Gastrocnemius medialis (tissue), 4 donors: ENCODE data around the gene HTR1B. TPM values are rescaled to one million over a fixed set of nuclear protein-coding genes. Genes with fewer than 3 reads are reported as not detected.

Source experiments
- ATAC-seq, 2 donors: fragments of 150-250 bp; one replicate each; pipeline ENCODE4 v1.9.1; 2016
- DNase-seq, 2 donors: peaks; one replicate each; pipeline ENCODE4 v3.0.0-alpha.2; 2019
- H3K27ac ChIP-seq, 4 donors: fragments of 200-600 bp; sonication (generic); 1 replicate in 1 of 4; 2 replicates in 3 of 4; pipeline ENCODE4 v1.5.1; 2016 to 2018; ENCODE audit warnings: mild to moderate bottlenecking in 2 of 4, moderate library complexity in 1 of 4
- H3K27me3 ChIP-seq, 3 donors: fragments of 200-600 bp; sonication (generic) in 2 of 3; 1 replicate in 1 of 3; 2 replicates in 2 of 3; pipeline versions ENCODE4 v1.5.1 to v1.6.0; 2016 to 2019; ENCODE audit warnings: mild to moderate bottlenecking in 1 of 3, moderate library complexity in 1 of 3
- H3K36me3 ChIP-seq, 2 donors: fragments of 200-600 bp; sonication (generic) in 1 of 2; one replicate each; pipeline ENCODE4 v1.5.1; 2017 to 2018
- H3K4me1 ChIP-seq, 2 donors: fragments of 200-600 bp; sonication (generic) in 1 of 2; one replicate each; pipeline ENCODE4 v1.5.1; 2016 to 2017; ENCODE audit warnings: mild to moderate bottlenecking in 2 of 2
- H3K4me3 ChIP-seq, 4 donors: fragments of 200-600 bp; sonication (generic) in 3 of 4; 1 replicate in 1 of 4; 2 replicates in 3 of 4; pipeline ENCODE4 v1.5.1; 2016 to 2019; ENCODE audit warnings: mild to moderate bottlenecking in 2 of 4
- H3K9me3 ChIP-seq, 3 donors: fragments of 200-600 bp; sonication (generic) in 2 of 3; 1 replicate in 1 of 3; 2 replicates in 2 of 3; pipeline ENCODE4 v1.5.1; 2016 to 2019
- CTCF ChIP-seq, 5 experiments: fragments of 450-650 bp in 3 of 5; fragments of 200-600 bp in 2 of 5; sonication (generic) in 2 of 5; IDR thresholded peaks in 4 of 5; conservative IDR thresholded peaks in 1 of 5; 1 replicate in 4 of 5; 2 replicates in 1 of 5; pipeline ENCODE4 v1.5.1; 2016 to 2019; ENCODE audit warnings: antibody characterized with exemption in 5 of 5, mild to moderate bottlenecking in 3 of 5, moderate library complexity in 3 of 5
- POLR2A ChIP-seq, 2 donors: fragments of 450-650 bp; IDR thresholded peaks; one replicate each; pipeline ENCODE4 v1.6.1; 2017; ENCODE audit warnings: antibody characterized with exemption in 2 of 2, mild to moderate bottlenecking in 2 of 2, moderate library complexity in 2 of 2
- in situ Hi-C, 4 donors: fragments of 200-750 bp; cut with MboI; loops; one replicate each; pipeline versions ENCODE4 v1.15.0 to v1.8.0; 2017; ENCODE audit warnings: low sequenced_read_pairs in 4 of 4
- intact Hi-C: fragments of 100-400 bp; cut with DNase I; formaldehyde crosslinking; loops from one replicate; pipeline ENCODE4 v1.15.1; 2023; ENCODE audit warnings: low total_unique reads
- total RNA-seq, 4 donors: library from RNA; depleted of rRNA; stranded (reverse); fragments of >200 nt; gene quantifications; one replicate each; pipeline versions ENCODE4 v1.1.0 to v1.2.3, GENCODE V29; 2016

HTR1B gene
- total RNA-seq, 4 donors from 2014 or later = not detected

GRCh38 chr6:77458421-77458820 lies 4.9 kb downstream of the HTR1B start:
- ATAC-seq = no peak
- TF ChIP-seq POLR2A (IDR thresholded peaks at IDR 0.05) (no peak), CTCF (IDR thresholded peaks at IDR 0.05 in 4 of 5, conservative IDR thresholded peaks at IDR 0.05 in 1 of 5) (no peak)
- no peak for DNase-seq
- Histone ChIP-seq H3K4me1 (peaks cover 0 to under 1% of the 10 kb centered on the region in 2 donors), H3K4me3 (no peak overlapping the region), H3K36me3 (no peaks in the 10 kb centered on the region), H3K27me3 (peaks cover 18 to 25% (median 19%) of the 10 kb centered on the region in 3 donors), H3K9me3 (no peaks in the 10 kb centered on the region), H3K27ac (no peak overlapping the region)
- in situ Hi-C loops = loop anchor here (10.0 to 25.0 kb wide), 2 partner anchors 1521 to 1524 kb away; no protein-coding TSS in a partner anchor
- intact Hi-C loops = no loop called here

DNA sequence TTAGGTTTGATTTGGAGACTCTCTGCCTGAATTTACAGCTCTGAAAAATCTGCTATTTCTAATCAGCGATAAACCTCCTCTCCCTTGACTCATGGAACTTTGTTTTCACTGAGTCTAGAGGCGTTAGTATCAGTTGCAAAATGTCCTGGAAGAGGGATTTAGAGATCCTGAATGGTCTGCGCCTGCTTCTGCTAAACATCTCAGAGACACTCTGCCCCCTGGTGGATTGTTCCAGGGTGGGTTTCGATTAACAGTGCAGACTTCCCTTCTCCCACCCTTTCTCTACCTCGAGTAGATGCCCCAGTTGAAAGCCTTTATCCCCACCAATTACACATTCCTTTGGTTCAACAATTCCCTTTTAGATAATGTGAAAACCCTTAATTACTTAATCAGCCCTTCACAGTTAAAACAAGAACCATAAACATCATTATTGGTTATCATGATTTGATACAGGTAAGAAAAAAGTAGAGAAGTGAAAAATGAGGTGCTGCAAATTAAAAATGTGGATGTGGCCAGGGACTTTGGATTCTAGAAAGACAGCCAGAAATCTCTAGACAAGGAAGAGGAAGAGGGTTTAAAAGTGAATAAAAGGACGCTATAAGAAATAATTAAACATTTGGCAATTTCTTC lies 5.5 kb downstream of the HTR1B start:
- no peaks in the 10 kb centered on the region for H3K9me3 ChIP-seq
- TF ChIP-seq POLR2A (IDR thresholded peaks at IDR 0.05) (no peak), CTCF (IDR thresholded peaks at IDR 0.05 in 4 of 5, conservative IDR thresholded peaks at IDR 0.05 in 1 of 5) (peak in 4 of 5 experiments; percentile 35 to 67 (median 55))
- H3K36me3 ChIP-seq = no peaks in the 10 kb centered on the region
- no peak overlapping the region for H3K4me3 ChIP-seq
- ATAC-seq = peak; percentile 54 to 62
- peaks cover 12 to 21% (median 13%) of the 10 kb centered on the region in 3 donors for H3K27me3 ChIP-seq
- no peaks in the 10 kb centered on the region for H3K4me1 ChIP-seq
- in situ Hi-C loops = loop anchor here (10.0 to 25.0 kb wide), 2 partner anchors 1521 to 1523 kb away; no protein-coding TSS in a partner anchor
- H3K27ac ChIP-seq = peak overlapping the region in 1 of 4 donors; percentile 29
- intact Hi-C loops = no loop called here
- DNase-seq = peak; percentile 10 to 19

GRCh38 chr6:77456531-77457248 lies 6.6 kb downstream of the HTR1B start:
- H3K27ac ChIP-seq = peak overlapping the region in 2 of 4 donors; percentile 1 to 37
- in situ Hi-C loops = loop anchor here (10.0 to 25.0 kb wide), 2 partner anchors 1519 to 1522 kb away; no protein-coding TSS in a partner anchor
- no peak for TF ChIP-seq POLR2A (IDR thresholded peaks at IDR 0.05)
- TF ChIP-seq CTCF (IDR thresholded peaks at IDR 0.05 in 4 of 5, conservative IDR thresholded peaks at IDR 0.05 in 1 of 5) = no peak
- no peaks in the 10 kb centered on the region for H3K4me1 ChIP-seq
- no peaks in the 10 kb centered on the region for H3K9me3 ChIP-seq
- no peak for ATAC-seq
- H3K4me3 ChIP-seq = no peak overlapping the region
- H3K36me3 ChIP-seq = no peaks in the 10 kb centered on the region
- peaks cover 1 to 9% (median 2%) of the 10 kb centered on the region in 3 donors for H3K27me3 ChIP-seq
- no peak for DNase-seq
- intact Hi-C loops = no loop called here

GRCh38 chr6:77455271-77455670 lies 8.0 kb downstream of the HTR1B start:
- DNase-seq = no peak
- TF ChIP-seq CTCF (IDR thresholded peaks at IDR 0.05 in 4 of 5, conservative IDR thresholded peaks at IDR 0.05 in 1 of 5) = no peak
- no peak for TF ChIP-seq POLR2A (IDR thresholded peaks at IDR 0.05)
- intact Hi-C loops = no loop called here
- no peak for ATAC-seq
- Histone ChIP-seq H3K4me3 (no peak overlapping the region), H3K4me1 (no peaks in the 10 kb centered on the region), H3K27ac (no peak overlapping the region), H3K27me3 (peaks cover 0 to 3% (median 0%) of the 10 kb centered on the region in 3 donors), H3K36me3 (no peaks in the 10 kb centered on the region), H3K9me3 (no peaks in the 10 kb centered on the region)
- in situ Hi-C loops = loop anchor here (10.0 to 25.0 kb wide), 2 partner anchors 1518 to 1520 kb away; no protein-coding TSS in a partner anchor
